OCI-LY7 (cell line): ENCODE data around the gene ATAD3B.

ENCODE experiments used
- CTCF ChIP-seq: fragments of 200-600 bp; sonication (generic); conservative IDR thresholded peaks from 2 replicates; pipeline ENCODE4 v1.5.1; 2014; ENCODE audit warnings: mild to moderate bottlenecking, antibody characterized with exemption, low read length, moderate library complexity, mixed read lengths
- EZH2phosphoT487 ChIP-seq: fragments of 200-600 bp; sonication (generic); IDR thresholded peaks from 2 replicates; pipeline ENCODE4 v1.6.1; 2018; ENCODE audit warnings: low read depth, borderline replicate concordance, mild to moderate bottlenecking, mixed run types, antibody characterized with exemption, low read length, moderate library complexity, mixed read lengths

GRCh38 chr1:1423245-1423597, 48.3 kb upstream of the ATAD3B start:
- TF ChIP-seq CTCF (no peak), EZH2phosphoT487 (no peak)
